Measurements from ENCODE around the gene DPP6. TPM values are rescaled to one million over a fixed set of nuclear protein-coding genes. Genes with fewer than 3 reads are reported as not detected.

DPP6 gene
- total and polyA plus RNA-seq, 4 experiments from 2014 or later, result not detected

DNA sequence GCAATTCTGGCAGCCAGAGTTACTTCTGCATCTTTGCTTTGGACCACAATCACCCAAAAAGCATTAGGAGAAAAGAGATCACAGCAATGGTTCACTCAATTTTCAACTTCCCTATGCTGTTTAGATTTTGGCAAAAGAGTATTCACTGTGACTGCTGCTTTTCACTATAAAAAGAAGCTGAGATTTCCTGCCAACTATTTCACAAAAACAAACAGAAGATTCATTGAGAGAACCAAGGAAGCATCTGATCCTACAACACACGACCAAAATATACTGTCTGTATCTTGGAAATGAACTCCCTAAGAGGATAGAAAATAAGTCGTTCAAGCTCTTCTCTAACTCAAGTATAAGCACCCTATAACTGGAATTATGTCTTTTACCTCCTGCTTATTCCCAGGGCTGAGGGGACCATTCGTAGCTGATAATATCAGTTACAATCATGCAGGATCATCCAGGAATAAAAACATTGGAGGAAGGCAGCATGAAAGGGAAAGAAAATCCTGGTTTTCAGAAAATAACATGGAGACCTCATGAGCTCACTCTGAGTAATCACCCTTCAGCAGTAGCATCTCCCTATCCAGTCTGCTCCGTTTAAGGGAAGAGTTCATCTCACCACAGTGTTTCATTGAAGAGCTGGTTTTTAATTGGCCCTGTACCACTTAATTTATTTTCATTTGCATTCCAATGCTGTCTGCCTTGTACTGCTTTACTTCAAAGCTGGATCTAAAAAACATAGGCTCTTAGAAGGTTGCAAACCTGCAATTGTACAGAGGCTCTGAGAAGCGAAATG, 694.6 kb downstream of the DPP6 start:
- Mint-ChIP-seq H3K36me3 (no peaks in the 10 kb centered on the region), H3K4me1 (no peaks in the 10 kb centered on the region), H3K9me3 (peaks cover 0 to 3% (median 0%) of the 10 kb centered on the region in 8 donors), H3K4me3 (no peak overlapping the region), H3K27me3 (peaks cover 0 to 1% of the 10 kb centered on the region in 2 donors), H3K27ac (no peak overlapping the region)
- ChIA-PET POLR2A (ENCODE audit: partially characterized antibody) (no interaction called here), CTCF (ENCODE audit: partially characterized antibody) (no interaction called here)
- Histone ChIP-seq H3K9me3 (ENCODE audit: control insufficient read depth in 1 of 2, low read length in 2 of 2) (no peaks in the 10 kb centered on the region), H3K27me3 (ENCODE audit: insufficient read depth, low read length) (no peaks in the 10 kb centered on the region), H3K4me1 (ENCODE audit: insufficient read depth, low read length) (no peaks in the 10 kb centered on the region), H3K27ac (ENCODE audit: low read depth, low read length) (no peak overlapping the region), H3K4me3 (ENCODE audit: low read length in 2 of 2) (no peak overlapping the region), H3K36me3 (ENCODE audit: insufficient read depth, low read length) (no peaks in the 10 kb centered on the region)
- intact Hi-C loops (cut with micrococcal nuclease), result no loop called here
- DNase-seq, result no peak

DNA sequence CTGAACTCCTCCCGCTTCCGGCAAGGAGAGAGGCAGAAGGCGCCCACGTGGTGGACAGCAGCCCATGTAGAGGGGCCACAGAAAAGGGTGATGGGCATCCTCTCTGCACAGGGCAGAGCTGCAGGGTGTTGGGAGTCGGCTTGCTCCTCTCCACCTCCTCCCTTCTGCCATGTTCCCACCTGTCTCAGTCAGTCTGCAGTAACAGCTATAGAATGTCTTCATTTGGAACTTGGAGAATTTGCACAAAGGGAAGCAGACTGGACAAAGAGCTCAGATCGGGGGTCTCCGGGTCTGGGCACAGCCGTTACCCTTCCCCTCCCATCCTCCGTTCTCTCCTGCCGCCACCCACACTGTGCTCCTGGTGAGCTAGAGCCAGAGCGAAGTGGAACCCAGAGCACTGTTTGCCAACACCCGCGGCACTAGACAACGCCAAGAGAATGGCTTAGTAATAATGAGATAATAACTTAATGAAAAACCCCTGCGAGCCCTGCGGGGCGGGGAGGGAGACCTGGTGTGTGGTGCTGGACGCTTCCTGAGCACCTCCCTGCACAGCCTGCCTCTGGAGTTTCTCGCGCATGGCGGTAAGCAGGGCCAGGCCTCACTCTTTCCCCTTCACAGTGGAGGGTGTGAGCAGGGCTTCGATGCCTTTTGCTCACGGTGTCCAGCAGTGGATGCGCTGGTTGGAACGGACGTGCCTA, 696.0 kb downstream of the DPP6 start:
- no peak for DNase-seq
- Mint-ChIP-seq H3K4me3 (no peak overlapping the region), H3K4me1 (no peaks in the 10 kb centered on the region), H3K9me3 (peaks cover 0 to 3% (median 0%) of the 10 kb centered on the region in 8 donors), H3K27ac (no peak overlapping the region), H3K27me3 (peaks cover 0 to 1% of the 10 kb centered on the region in 2 donors), H3K36me3 (no peaks in the 10 kb centered on the region)
- Histone ChIP-seq H3K27ac (ENCODE audit: low read depth, low read length) (no peak overlapping the region), H3K4me3 (ENCODE audit: low read length in 2 of 2) (no peak overlapping the region), H3K4me1 (ENCODE audit: insufficient read depth, low read length) (no peaks in the 10 kb centered on the region), H3K9me3 (ENCODE audit: control insufficient read depth in 1 of 2, low read length in 2 of 2) (no peaks in the 10 kb centered on the region), H3K36me3 (ENCODE audit: insufficient read depth, low read length) (no peaks in the 10 kb centered on the region), H3K27me3 (ENCODE audit: insufficient read depth, low read length) (no peaks in the 10 kb centered on the region)
- POLR2A ChIA-PET (ENCODE audit: partially characterized antibody), result no interaction called here
- intact Hi-C loops (cut with micrococcal nuclease), result no loop called here
- CTCF ChIA-PET (ENCODE audit: partially characterized antibody), result no interaction called here

DNA sequence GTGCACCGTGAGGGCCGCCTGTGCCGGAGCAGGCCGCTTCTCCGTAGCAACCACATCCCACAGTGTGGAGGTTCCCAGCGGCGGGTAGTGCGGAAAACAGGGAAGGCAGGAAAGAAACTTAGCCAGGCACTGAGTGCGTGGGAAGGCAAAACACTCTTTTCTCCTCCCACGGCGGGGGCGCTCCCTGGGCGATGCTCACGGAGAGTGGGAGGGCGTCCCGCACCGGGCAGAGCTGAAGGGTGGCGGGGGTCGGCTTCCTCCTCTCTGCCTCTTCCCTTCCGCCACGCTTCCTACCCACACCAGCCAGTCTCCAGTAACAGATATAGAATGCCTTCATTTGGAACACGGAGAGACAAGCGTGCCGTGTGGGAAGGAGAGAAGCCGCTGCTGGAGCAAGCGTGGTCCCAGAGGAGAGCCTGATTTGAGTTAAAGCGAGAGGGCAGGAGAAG, 698.2 kb downstream of the DPP6 start:
- Histone ChIP-seq H3K4me3 (ENCODE audit: low read length in 2 of 2) (no peak overlapping the region), H3K4me1 (ENCODE audit: insufficient read depth, low read length) (no peaks in the 10 kb centered on the region), H3K9me3 (ENCODE audit: control insufficient read depth in 1 of 2, low read length in 2 of 2) (no peaks in the 10 kb centered on the region), H3K27ac (ENCODE audit: low read depth, low read length) (no peak overlapping the region), H3K27me3 (ENCODE audit: insufficient read depth, low read length) (no peaks in the 10 kb centered on the region), H3K36me3 (ENCODE audit: insufficient read depth, low read length) (no peaks in the 10 kb centered on the region)
- H3K9me3 Mint-ChIP-seq, result peaks cover 0 to 9% (median 0%) of the 10 kb centered on the region in 8 donors
- no peaks in the 10 kb centered on the region for H3K4me1 Mint-ChIP-seq
- intact Hi-C loops (cut with micrococcal nuclease), result no loop called here
- H3K36me3 Mint-ChIP-seq, result no peaks in the 10 kb centered on the region
- H3K4me3 Mint-ChIP-seq, result no peak overlapping the region
- POLR2A ChIA-PET (ENCODE audit: partially characterized antibody), result no interaction called here
- peaks cover 0 to 1% of the 10 kb centered on the region in 2 donors for H3K27me3 Mint-ChIP-seq
- CTCF ChIA-PET (ENCODE audit: partially characterized antibody), result no interaction called here
- no peak overlapping the region for H3K27ac Mint-ChIP-seq
- no peak for DNase-seq

DNA sequence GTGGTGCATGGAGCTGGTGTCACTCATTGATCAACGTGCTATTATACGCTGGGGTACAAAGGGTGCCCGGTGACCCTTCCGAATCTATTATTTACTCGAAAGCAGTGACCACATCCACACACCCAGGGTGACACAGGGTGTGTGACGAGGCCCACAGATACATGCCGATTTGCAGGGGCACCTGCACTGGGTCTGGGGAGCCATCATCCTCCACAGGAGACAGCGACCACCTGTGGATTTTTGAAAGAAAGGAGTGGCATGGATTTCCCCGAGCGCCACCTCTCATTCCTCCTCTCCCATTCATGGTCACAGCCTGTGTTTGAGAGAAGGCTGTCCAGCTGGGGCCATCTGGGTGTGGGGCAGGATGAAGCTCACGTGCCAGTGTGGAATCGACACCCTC, 701.0 kb downstream of the DPP6 start:
- intact Hi-C loops (cut with micrococcal nuclease), result no loop called here
- no peaks in the 10 kb centered on the region for H3K4me1 Mint-ChIP-seq
- H3K4me3 Mint-ChIP-seq, result no peak overlapping the region
- no peak overlapping the region for H3K27ac Mint-ChIP-seq
- H3K9me3 Mint-ChIP-seq, result peaks cover 0 to 9% (median 0%) of the 10 kb centered on the region in 8 donors
- POLR2A ChIA-PET (ENCODE audit: partially characterized antibody), result interaction anchor here (0.5 kb wide), 1 partner anchor 9 kb away, joined by 3 read pairs; no protein-coding TSS in a partner anchor
- no peak for DNase-seq
- CTCF ChIA-PET (ENCODE audit: partially characterized antibody), result no interaction called here
- Histone ChIP-seq H3K36me3 (ENCODE audit: insufficient read depth, low read length) (no peaks in the 10 kb centered on the region), H3K27me3 (ENCODE audit: insufficient read depth, low read length) (no peaks in the 10 kb centered on the region), H3K4me3 (ENCODE audit: low read length in 2 of 2) (no peak overlapping the region), H3K27ac (ENCODE audit: low read depth, low read length) (no peak overlapping the region), H3K4me1 (ENCODE audit: insufficient read depth, low read length) (no peaks in the 10 kb centered on the region), H3K9me3 (ENCODE audit: control insufficient read depth in 1 of 2, low read length in 2 of 2) (no peaks in the 10 kb centered on the region)
- no peaks in the 10 kb centered on the region for H3K36me3 Mint-ChIP-seq
- peaks cover 0 to 1% of the 10 kb centered on the region in 2 donors for H3K27me3 Mint-ChIP-seq

DNA sequence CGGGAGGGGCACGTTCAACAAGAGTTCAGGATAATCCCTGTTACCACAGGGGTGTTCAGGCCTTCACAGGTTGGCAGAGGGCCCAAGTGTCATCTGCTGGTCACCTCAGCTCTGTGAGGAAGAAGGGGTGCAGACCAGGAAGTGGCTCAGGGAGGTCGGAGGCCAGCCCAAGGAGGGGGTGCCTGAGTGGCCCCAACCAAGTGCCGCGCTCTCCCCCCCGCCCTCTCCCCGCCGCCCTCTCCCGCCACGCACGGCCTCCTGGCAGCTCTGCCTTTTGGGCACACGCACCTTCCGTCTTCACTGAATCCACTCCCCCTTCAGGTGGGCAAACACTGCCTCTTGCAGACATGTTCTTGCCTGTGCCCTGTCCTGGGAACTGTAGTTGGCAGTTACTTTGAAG, 705.6 kb downstream of the DPP6 start:
- H3K27me3 ChIP-seq (ENCODE audit: insufficient read depth, low read length), result no peaks in the 10 kb centered on the region
- Mint-ChIP-seq H3K4me1 (no peaks in the 10 kb centered on the region), H3K4me3 (no peak overlapping the region), H3K27ac (no peak overlapping the region), H3K27me3 (no peaks in the 10 kb centered on the region), H3K36me3 (no peaks in the 10 kb centered on the region), H3K9me3 (peaks cover 0 to 6% (median under 1%) of the 10 kb centered on the region in 8 donors)
- H3K4me1 ChIP-seq (ENCODE audit: insufficient read depth, low read length), result no peaks in the 10 kb centered on the region
- H3K9me3 ChIP-seq (ENCODE audit: control insufficient read depth in 1 of 2, low read length in 2 of 2), result no peaks in the 10 kb centered on the region
- no peak for DNase-seq
- CTCF ChIA-PET (ENCODE audit: partially characterized antibody), result no interaction called here
- POLR2A ChIA-PET (ENCODE audit: partially characterized antibody), result no interaction called here
- no peak overlapping the region for H3K27ac ChIP-seq (ENCODE audit: low read depth, low read length)
- no peak overlapping the region for H3K4me3 ChIP-seq (ENCODE audit: low read length in 2 of 2)
- no peaks in the 10 kb centered on the region for H3K36me3 ChIP-seq (ENCODE audit: insufficient read depth, low read length)
- intact Hi-C loops (cut with micrococcal nuclease), result no loop called here

DNA sequence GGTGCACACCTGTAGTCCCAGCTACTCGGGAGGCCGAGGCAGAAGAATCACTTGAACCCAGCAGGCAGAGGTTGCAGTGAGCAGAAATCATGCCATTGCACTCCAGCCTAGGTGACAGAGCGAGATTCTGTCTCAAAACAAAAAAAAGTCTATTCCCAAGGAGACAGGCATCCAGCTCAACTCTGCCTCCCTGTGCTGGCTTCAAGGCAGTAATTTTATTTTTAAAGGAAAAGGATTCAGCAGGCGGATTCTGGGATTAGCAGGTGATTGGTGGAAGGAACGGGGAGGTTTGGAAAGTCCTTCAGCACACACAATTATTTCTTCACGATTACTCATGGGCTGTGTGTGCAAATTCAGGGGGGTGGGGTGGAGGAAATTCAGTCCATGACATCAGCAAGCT, 707.8 kb downstream of the DPP6 start:
- intact Hi-C loops (cut with micrococcal nuclease), result no loop called here
- no peak overlapping the region for H3K27ac Mint-ChIP-seq
- no peaks in the 10 kb centered on the region for H3K36me3 Mint-ChIP-seq
- Histone ChIP-seq H3K4me1 (ENCODE audit: insufficient read depth, low read length) (no peaks in the 10 kb centered on the region), H3K27ac (ENCODE audit: low read depth, low read length) (no peak overlapping the region), H3K9me3 (ENCODE audit: control insufficient read depth in 1 of 2, low read length in 2 of 2) (no peaks in the 10 kb centered on the region), H3K36me3 (ENCODE audit: insufficient read depth, low read length) (no peaks in the 10 kb centered on the region), H3K4me3 (ENCODE audit: low read length in 2 of 2) (no peak overlapping the region), H3K27me3 (ENCODE audit: insufficient read depth, low read length) (no peaks in the 10 kb centered on the region)
- no peaks in the 10 kb centered on the region for H3K27me3 Mint-ChIP-seq
- no peak overlapping the region for H3K4me3 Mint-ChIP-seq
- POLR2A ChIA-PET (ENCODE audit: partially characterized antibody), result no interaction called here
- CTCF ChIA-PET (ENCODE audit: partially characterized antibody), result interaction anchor here (1.3 kb wide), 1 partner anchor 62 kb away, joined by 3 read pairs; no protein-coding TSS in a partner anchor
- no peaks in the 10 kb centered on the region for H3K4me1 Mint-ChIP-seq
- DNase-seq, result no peak
- H3K9me3 Mint-ChIP-seq, result peaks cover 0 to 4% (median 0%) of the 10 kb centered on the region in 8 donors

DNA sequence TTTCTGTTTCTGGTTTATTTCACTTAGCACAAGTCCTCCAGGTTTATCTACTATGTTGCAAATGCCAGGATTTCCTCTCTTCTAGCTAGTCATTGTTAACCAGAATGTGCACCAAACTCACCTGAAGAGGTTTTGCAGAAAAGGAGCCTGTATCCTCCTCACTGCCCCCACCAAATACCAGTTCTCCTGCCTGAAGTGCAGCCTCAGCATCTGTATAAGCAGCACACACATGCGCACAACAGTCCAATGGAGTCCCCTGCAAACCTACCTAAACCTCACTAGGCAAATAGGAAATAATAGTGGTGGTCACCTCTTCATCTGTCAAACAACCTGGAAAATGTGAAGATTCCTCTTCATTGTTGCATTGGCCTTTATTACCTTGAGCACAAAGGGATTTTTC, 712.9 kb downstream of the DPP6 start:
- Histone ChIP-seq H3K4me1 (ENCODE audit: insufficient read depth, low read length) (no peaks in the 10 kb centered on the region), H3K27me3 (ENCODE audit: insufficient read depth, low read length) (no peaks in the 10 kb centered on the region), H3K4me3 (ENCODE audit: low read length in 2 of 2) (no peak overlapping the region), H3K9me3 (ENCODE audit: control insufficient read depth in 1 of 2, low read length in 2 of 2) (no peaks in the 10 kb centered on the region), H3K36me3 (ENCODE audit: insufficient read depth, low read length) (no peaks in the 10 kb centered on the region), H3K27ac (ENCODE audit: low read depth, low read length) (no peak overlapping the region)
- H3K36me3 Mint-ChIP-seq, result no peaks in the 10 kb centered on the region
- no peaks in the 10 kb centered on the region for H3K4me1 Mint-ChIP-seq
- intact Hi-C loops (cut with micrococcal nuclease), result no loop called here
- DNase-seq, result no peak
- H3K27ac Mint-ChIP-seq, result no peak overlapping the region
- H3K27me3 Mint-ChIP-seq, result peaks cover 0 to 2% of the 10 kb centered on the region in 2 donors
- H3K4me3 Mint-ChIP-seq, result no peak overlapping the region
- H3K9me3 Mint-ChIP-seq, result peaks cover 0 to 6% (median 0%) of the 10 kb centered on the region in 8 donors
- POLR2A ChIA-PET (ENCODE audit: partially characterized antibody), result no interaction called here
- CTCF ChIA-PET (ENCODE audit: partially characterized antibody), result no interaction called here

Measured in CD4-positive, alpha-beta memory T cell (primary cell).